OCI-LY7 (cell line): ENCODE results near the gene FIG4. TPM values are rescaled to one million over a fixed set of nuclear protein-coding genes. Genes with fewer than 3 reads are reported as not detected.

Experiments
- BruUV-seq: library from RNA; stranded (reverse); fragments of 400-500 nt; replicated peaks from 2 replicates; lab custom pipeline; 2021; lab: Mats Ljungman, UMichigan
- CTCF ChIA-PET: fragments of 300-600 bp; sonication (Branson Sonifier 250); formaldehyde crosslinking; loops from one replicate; lab custom pipeline; 2022; ENCODE audit warnings: antibody characterized with exemption; ENCODE audit not compliant: unreplicated experiment; lab: Charles Lee
- POLR2A ChIA-PET: fragments of 300-600 bp; sonication (Branson Sonifier 250); formaldehyde crosslinking; loops from one replicate; lab custom pipeline; 2022; ENCODE audit warnings: antibody characterized with exemption; lab: Charles Lee
- DNase-seq: peaks from one replicate; pipeline ENCODE4 v3.0.0-alpha.2; 2015; ENCODE audit warnings: low spot score
- H2AFZ ChIP-seq: fragments of 200-600 bp; sonication (generic), shearing (Covaris generic); 2 replicates; pipeline ENCODE4 v1.6.1; 2014; ENCODE audit warnings: mild to moderate bottlenecking, antibody characterized with exemption, low read length, moderate library complexity
- H3K27ac ChIP-seq: fragments of 200-600 bp; sonication (generic); 2 replicates; pipeline ENCODE4 v1.5.1; 2014; ENCODE audit warnings: mixed run types, low read depth, mild to moderate bottlenecking, moderate library complexity, low read length, inconsistent platforms; ENCODE audit not compliant: poor library complexity, severe bottlenecking
- H3K36me3 ChIP-seq: fragments of 200-600 bp; sonication (generic); 2 replicates; pipeline ENCODE4 v1.6.1; 2014; ENCODE audit warnings: mild to moderate bottlenecking, antibody characterized with exemption, low read length, moderate library complexity, mixed read lengths; ENCODE audit not compliant: insufficient read depth
- H3K4me1 ChIP-seq: fragments of 200-600 bp; sonication (generic); 2 replicates; pipeline ENCODE4 v1.5.1; 2014; ENCODE audit warnings: mild to moderate bottlenecking, low read length; ENCODE audit not compliant: insufficient read depth, poor library complexity, severe bottlenecking
- H3K4me2 ChIP-seq: fragments of 200-600 bp; sonication (generic); 2 replicates; pipeline ENCODE4 v1.6.1; 2014; ENCODE audit warnings: mild to moderate bottlenecking, low read length
- H3K4me3 ChIP-seq: fragments of 200-600 bp; sonication (generic); 2 replicates; pipeline ENCODE4 v1.5.1; 2014; ENCODE audit warnings: mild to moderate bottlenecking, low read depth, low read length; ENCODE audit not compliant: poor library complexity, severe bottlenecking
- H3K79me2 ChIP-seq: fragments of 200-600 bp; sonication (generic); 2 replicates; pipeline ENCODE4 v1.6.1; 2016; ENCODE audit warnings: low read depth, mild to moderate bottlenecking, low read length, moderate library complexity, mixed read lengths; ENCODE audit not compliant: insufficient read depth
- H3K9me2 ChIP-seq: fragments of 200-600 bp; sonication (generic); 2 replicates; pipeline ENCODE4 v1.6.1; 2016; ENCODE audit warnings: mild to moderate bottlenecking, low read length, mixed read lengths; ENCODE audit not compliant: insufficient read depth
- H3K9me3 ChIP-seq: fragments of 200-600 bp; sonication (generic); 2 replicates; pipeline ENCODE4 v1.6.1; 2014; ENCODE audit warnings: mild to moderate bottlenecking, mixed run types, low read length, mixed read lengths
- H4K20me1 ChIP-seq: fragments of 200-600 bp; sonication (generic); 2 replicates; pipeline ENCODE4 v1.6.1; 2014; ENCODE audit warnings: mild to moderate bottlenecking, antibody characterized with exemption, low read length, moderate library complexity, mixed read lengths; ENCODE audit not compliant: insufficient read depth
- CTCF ChIP-seq: fragments of 200-600 bp; sonication (generic); conservative IDR thresholded peaks from 2 replicates; pipeline ENCODE4 v1.5.1; 2014; ENCODE audit warnings: mild to moderate bottlenecking, antibody characterized with exemption, low read length, moderate library complexity, mixed read lengths
- EZH2phosphoT487 ChIP-seq: fragments of 200-600 bp; sonication (generic); IDR thresholded peaks from 2 replicates; pipeline ENCODE4 v1.6.1; 2018; ENCODE audit warnings: low read depth, borderline replicate concordance, mild to moderate bottlenecking, mixed run types, antibody characterized with exemption, low read length, moderate library complexity, mixed read lengths
- intact Hi-C: fragments of 100-400 bp; cut with micrococcal nuclease; formaldehyde crosslinking; loops from one replicate; pipeline ENCODE4 v1.10.0; 2022; ENCODE audit not compliant: unreplicated experiment
- total RNA-seq, 2 experiments: library from RNA; depleted of rRNA in 1 of 2; stranded (reverse); fragments of >200 nt in 1 of 2; shearing (Covaris generic) in 1 of 2; gene quantifications; 2 replicates each; pipeline ENCODE4 v1.2.3, GENCODE V29; 2014 to 2022

FIG4 gene
- total RNA-seq, 2 experiments from 2014 or later = 13.3 to 22.9 TPM

DNA sequence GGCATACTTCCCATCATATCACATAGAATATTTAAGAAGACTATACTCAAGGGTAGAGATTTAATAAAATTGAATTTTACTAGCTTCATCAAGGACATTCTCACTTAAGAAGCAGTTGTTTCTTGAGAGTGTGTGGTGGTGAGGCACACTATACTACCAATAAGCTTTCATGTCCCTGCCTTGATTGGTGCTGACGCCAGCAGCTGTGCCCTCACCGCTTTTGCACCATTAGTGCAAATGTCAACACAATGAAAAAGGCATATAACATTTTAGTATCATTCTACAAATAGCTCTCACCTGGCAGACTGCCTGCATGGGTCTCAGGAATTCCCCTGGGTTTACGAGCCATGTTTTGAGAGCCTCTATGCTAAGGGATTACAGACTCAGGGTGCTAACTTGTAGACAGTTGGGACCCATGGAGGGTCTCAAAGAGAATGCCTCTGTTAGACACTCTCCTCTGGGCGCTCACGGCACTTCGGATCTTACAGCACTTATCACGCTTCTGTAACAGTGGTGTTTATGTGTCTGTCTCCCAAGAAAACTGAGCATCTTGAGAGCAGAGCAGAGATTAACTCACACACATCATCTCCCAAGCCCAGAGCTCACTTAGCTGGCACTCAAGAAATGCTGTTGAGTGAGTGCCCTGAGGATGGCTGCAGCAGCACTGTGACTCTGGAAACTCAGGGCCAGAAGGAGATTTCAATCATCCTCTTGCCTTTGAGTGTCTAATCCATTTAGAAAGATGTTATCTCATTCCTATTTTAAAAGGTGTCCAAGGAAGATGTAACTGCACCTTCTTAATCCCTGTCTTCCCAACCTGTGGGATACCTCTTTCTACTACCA, 143.7 kb downstream of the FIG4 start:
- TF ChIP-seq EZH2phosphoT487 = no peak
- TF ChIP-seq CTCF = no peak
- Histone ChIP-seq H3K4me1 (no peaks in the 10 kb centered on the region), H3K4me2 (no peak overlapping the region), H4K20me1 (no peaks in the 10 kb centered on the region), H3K9me2 (no peaks in the 10 kb centered on the region), H3K4me3 (no peak overlapping the region), H3K79me2 (no peaks in the 10 kb centered on the region), H3K27ac (no peak overlapping the region), H3K36me3 (no peaks in the 10 kb centered on the region), H2AFZ (no peak overlapping the region), H3K9me3 (no peaks in the 10 kb centered on the region)
- DNase-seq = no peak
- ChIA-PET POLR2A (no interaction called here), CTCF (no interaction called here)
- no TSS peak for BruUV-seq
- intact Hi-C loops = no loop called here

DNA sequence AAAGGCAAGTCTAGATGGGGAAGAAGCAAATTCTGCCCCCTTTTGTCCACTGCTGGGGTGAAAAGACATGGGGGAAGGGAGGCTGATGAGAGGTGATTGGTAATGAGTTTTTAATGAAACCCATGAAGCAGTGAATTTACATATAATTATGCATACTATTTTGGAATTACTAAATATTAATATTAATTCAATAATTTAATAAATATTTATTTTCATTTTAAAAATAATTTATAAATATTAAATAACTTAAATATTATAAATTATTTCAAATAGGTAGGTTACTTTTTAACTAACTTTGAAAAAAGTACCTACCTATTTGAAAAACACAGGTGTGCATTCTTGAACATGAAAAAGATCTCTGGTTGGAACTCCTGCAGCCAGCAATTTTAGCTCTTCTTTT, 148.9 kb downstream of the FIG4 start:
- Histone ChIP-seq H3K36me3 (no peaks in the 10 kb centered on the region), H3K9me2 (no peaks in the 10 kb centered on the region), H3K79me2 (no peaks in the 10 kb centered on the region), H3K4me3 (no peak overlapping the region), H3K9me3 (no peaks in the 10 kb centered on the region), H4K20me1 (no peaks in the 10 kb centered on the region), H3K4me2 (no peak overlapping the region), H3K4me1 (no peaks in the 10 kb centered on the region), H2AFZ (no peak overlapping the region), H3K27ac (no peak overlapping the region)
- BruUV-seq = no TSS peak
- ChIA-PET CTCF (no interaction called here), POLR2A (interaction anchor here (0.6 kb wide), 1 partner anchor 170 kb away, joined by 3 read pairs; no protein-coding TSS in a partner anchor)
- DNase-seq = no peak
- TF ChIP-seq EZH2phosphoT487 = no peak
- TF ChIP-seq CTCF = no peak
- intact Hi-C loops = no loop called here

DNA sequence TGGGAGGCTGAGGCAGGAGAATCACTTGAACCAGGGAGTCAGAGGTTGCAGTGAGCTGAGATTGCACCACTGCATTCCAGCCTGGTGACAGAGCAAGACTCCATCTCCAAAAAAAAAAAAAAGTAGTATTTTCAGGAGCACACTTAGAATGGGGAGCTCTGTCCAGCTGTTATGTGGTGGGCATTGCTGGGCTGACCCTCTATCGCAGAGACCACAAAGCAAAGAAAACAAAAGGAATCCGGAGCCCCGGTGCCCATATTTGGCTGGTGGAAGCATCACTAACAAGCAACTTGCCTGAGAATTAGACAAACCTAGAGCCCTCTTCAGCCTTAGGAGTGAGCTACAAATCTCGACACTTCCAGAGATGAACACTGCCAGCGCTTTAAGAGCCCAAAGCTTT, 149.7 kb downstream of the FIG4 start:
- no peaks in the 10 kb centered on the region for H3K4me1 ChIP-seq
- H3K36me3 ChIP-seq = no peaks in the 10 kb centered on the region
- no peaks in the 10 kb centered on the region for H4K20me1 ChIP-seq
- no peak overlapping the region for H2AFZ ChIP-seq
- POLR2A ChIA-PET = interaction anchor here (0.6 to 1.1 kb wide), 3 partner anchors 26 to 676 kb away, joined by 3 to 5 read pairs (median 4); no protein-coding TSS in a partner anchor
- H3K79me2 ChIP-seq = no peaks in the 10 kb centered on the region
- no peak for DNase-seq
- no TSS peak for BruUV-seq
- no peaks in the 10 kb centered on the region for H3K9me3 ChIP-seq
- H3K4me2 ChIP-seq = no peak overlapping the region
- CTCF ChIA-PET = no interaction called here
- H3K4me3 ChIP-seq = no peak overlapping the region
- TF ChIP-seq EZH2phosphoT487 (no peak), CTCF (no peak)
- intact Hi-C loops = no loop called here
- no peak overlapping the region for H3K27ac ChIP-seq
- H3K9me2 ChIP-seq = no peaks in the 10 kb centered on the region
